Measurements from ENCODE around the gene CENPH.
"Not testable (repeated sequence)": the region's sequence is repeated elsewhere in the genome, so short reads cannot be mapped to it uniquely, and the experiment has no call there.

Gene CENPH

DNA sequence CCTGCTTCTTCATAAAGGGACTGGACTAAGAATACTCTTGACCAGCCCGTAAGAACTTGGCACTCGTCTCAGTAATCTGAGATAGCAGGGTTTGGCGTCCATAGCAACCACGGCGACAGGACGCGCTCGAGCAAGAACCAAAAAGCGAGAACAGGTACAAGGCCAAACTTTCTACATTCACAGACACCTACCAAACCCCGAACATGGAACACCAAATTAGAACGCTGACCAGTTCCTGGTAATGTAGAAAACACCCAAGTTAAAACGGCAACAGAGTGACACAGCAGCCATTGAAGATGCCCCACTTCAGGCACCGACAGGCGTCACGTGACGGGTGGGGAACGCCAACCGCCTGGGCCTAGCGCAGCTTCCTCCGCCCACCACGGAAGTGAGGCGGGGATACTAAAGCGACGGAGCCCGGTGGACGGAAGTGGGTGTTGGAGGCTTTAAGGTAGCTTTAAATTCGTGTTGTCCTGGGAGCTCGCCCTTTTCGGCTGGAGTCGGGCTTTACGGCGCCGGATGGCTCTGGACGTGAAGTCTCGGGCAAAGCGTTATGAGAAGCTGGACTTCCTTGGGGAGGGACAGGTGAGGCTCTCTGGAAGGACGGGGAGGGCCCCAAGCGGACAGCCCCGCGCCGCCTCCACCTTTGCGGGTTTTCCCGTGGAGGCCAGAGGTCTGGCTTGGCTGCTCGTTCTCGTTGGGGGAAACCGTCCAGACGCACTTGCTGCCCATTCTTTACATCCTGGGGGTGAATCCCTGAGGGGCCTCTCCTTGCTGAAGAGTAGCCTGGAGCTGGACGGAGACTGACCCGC lies 45.3 kb downstream of the CENPH start, which contains the start of gene CDK7:
Gene CDK7, plus strand, starts transcription at position 430 of the 812 bp plus-strand sequence. Its CDS starts 90 bp downstream, at position 520.
- TF ChIP-seq CTCF (conservative IDR thresholded peaks at IDR 0.05; ENCODE audit: low read depth, low read length), result no peak
- peak; percentile 67 for DNase-seq (ENCODE audit: low read depth)
- H3K4me3 ChIP-seq (ENCODE audit: low read length), result peak within 1 kb of the TSS; percentile 99

- not testable (repeated sequence) for H3K4me3 ChIP-seq (ENCODE audit: low read length); DNase-seq (ENCODE audit: low read depth)
These were observed 47.4 kb downstream of the CENPH start for GRCh38 chr5:69236733-69237132.

GRCh38 chr5:69237877-69238276 lies 48.5 kb downstream of the CENPH start:
- no peak for TF ChIP-seq CTCF (conservative IDR thresholded peaks at IDR 0.05; ENCODE audit: low read depth, low read length)
- no peak for DNase-seq (ENCODE audit: low read depth)
- H3K4me3 ChIP-seq (ENCODE audit: low read length), result no peak overlapping the region

DNA sequence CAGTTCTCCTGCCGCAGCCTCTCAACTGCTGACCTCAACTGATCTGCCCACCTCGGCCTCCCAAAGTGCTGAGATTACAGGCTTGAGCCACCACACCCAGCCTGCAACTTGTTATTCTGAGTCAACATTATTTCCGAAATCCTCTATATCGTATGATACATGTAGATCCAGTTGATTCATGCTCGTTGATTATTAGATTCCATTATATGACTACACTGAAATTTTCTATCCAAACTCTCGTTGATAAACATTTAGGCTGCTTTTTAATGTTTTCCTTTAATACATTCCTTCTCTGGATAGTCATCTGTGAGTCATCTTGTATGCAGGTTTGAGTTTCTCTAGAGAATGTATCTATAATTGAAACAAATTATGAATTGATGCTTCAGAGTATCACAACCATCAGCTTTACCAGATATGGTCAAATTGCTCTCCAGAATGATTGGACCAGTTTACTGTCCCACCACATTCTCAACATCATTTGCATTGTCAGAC lies 49.4 kb downstream of the CENPH start:
- no peak overlapping the region for H3K4me3 ChIP-seq (ENCODE audit: low read length)
- DNase-seq (ENCODE audit: low read depth), result peak; percentile 36
- TF ChIP-seq CTCF (conservative IDR thresholded peaks at IDR 0.05; ENCODE audit: low read depth, low read length), result no peak

GRCh38 chr5:69242215-69242927 lies 53.0 kb downstream of the CENPH start:
- no peak overlapping the region for H3K4me3 ChIP-seq (ENCODE audit: low read length)
- TF ChIP-seq CTCF (conservative IDR thresholded peaks at IDR 0.05; ENCODE audit: low read depth, low read length), result no peak
- no peak for DNase-seq (ENCODE audit: low read depth)

DNA sequence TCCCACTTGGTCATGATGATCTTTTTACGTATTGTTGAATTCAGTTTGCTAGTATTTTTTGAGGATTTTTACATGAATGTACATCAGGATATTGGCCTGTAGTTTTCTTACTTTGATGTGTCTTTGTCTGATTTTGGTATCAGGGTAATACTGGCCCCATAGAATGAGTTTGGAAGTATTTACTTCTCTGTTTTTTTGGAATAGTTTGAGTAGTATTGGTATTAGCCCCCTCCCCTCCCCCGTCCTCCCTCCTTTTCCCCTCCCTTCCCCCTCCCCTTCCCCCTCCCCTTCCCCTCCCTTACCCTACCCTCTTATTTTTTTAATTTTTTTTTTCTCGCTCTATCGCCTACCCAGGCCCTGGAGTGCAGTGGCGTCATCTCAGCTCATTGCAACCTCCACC lies 55.6 kb downstream of the CENPH start:
- no peak for TF ChIP-seq CTCF (conservative IDR thresholded peaks at IDR 0.05; ENCODE audit: low read depth, low read length)
- no peak for DNase-seq (ENCODE audit: low read depth)
- no peak overlapping the region for H3K4me3 ChIP-seq (ENCODE audit: low read length)

DNA sequence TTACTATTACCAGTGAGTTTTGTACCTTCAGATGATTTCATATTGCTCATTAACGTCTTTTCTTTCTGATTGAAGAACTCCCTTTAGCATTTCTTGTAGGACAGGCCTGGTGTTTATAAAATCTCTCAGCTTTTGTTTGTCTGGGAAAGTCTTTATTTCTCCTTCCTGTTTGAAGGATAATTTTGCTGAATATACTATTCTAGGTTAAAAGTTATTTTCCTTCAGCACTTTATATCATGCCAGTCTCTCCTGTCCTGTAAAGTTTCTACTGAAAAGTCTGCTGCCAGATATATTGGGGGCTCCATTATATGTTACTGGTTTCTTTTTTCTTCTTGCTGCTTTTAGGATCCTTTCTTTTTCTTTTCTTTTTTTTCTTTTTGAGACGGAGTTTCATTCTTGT lies 58.6 kb downstream of the CENPH start:
- no peak for DNase-seq (ENCODE audit: low read depth)
- no peak for TF ChIP-seq CTCF (conservative IDR thresholded peaks at IDR 0.05; ENCODE audit: low read depth, low read length)
- H3K4me3 ChIP-seq (ENCODE audit: low read length), result no peak overlapping the region
